OCI-LY1 (cell line): ENCODE results near the gene COA3.

ENCODE experiments used
- H2AFZ ChIP-seq: fragments of 200-600 bp; sonication (generic), shearing (Covaris generic); 2 replicates; pipeline ENCODE4 v1.6.0; 2014; ENCODE audit warnings: antibody characterized with exemption, mild to moderate bottlenecking, low read length
- H3F3A ChIP-seq: fragments of 200-600 bp; sonication (generic), shearing (Covaris generic); 2 replicates; pipeline ENCODE4 v1.6.0; 2014; ENCODE audit warnings: mild to moderate bottlenecking, antibody characterized with exemption, low read length, moderate library complexity; ENCODE audit not compliant: insufficient read depth
- H3K27ac ChIP-seq: fragments of 200-600 bp; sonication (generic); 2 replicates; pipeline ENCODE4 v1.5.1; 2014; ENCODE audit warnings: low read length, mixed run types, mild to moderate bottlenecking, low read depth; ENCODE audit not compliant: poor library complexity, severe bottlenecking
- H3K27me3 ChIP-seq: fragments of 200-600 bp; sonication (generic); 2 replicates; pipeline ENCODE4 v1.6.0; 2014; ENCODE audit warnings: antibody characterized with exemption, mild to moderate bottlenecking, low read length, moderate library complexity; ENCODE audit not compliant: insufficient read depth
- H3K36me3 ChIP-seq: fragments of 200-600 bp; sonication (generic); 2 replicates; pipeline ENCODE4 v1.6.1; 2014; ENCODE audit warnings: mild to moderate bottlenecking, antibody characterized with exemption, low read length, moderate library complexity, mixed read lengths; ENCODE audit not compliant: insufficient read depth
- H3K4me1 ChIP-seq: fragments of 200-600 bp; sonication (generic); 2 replicates; pipeline ENCODE4 v1.5.1; 2014; ENCODE audit warnings: mild to moderate bottlenecking, low read length, moderate library complexity; ENCODE audit not compliant: insufficient read depth, severe bottlenecking
- H3K4me2 ChIP-seq: fragments of 200-600 bp; sonication (generic), shearing (Covaris generic); 2 replicates; pipeline ENCODE4 v1.6.1; 2014; ENCODE audit warnings: low read length
- H3K4me3 ChIP-seq: fragments of 200-600 bp; sonication (generic); 2 replicates; pipeline ENCODE4 v1.5.1; 2014; ENCODE audit warnings: low read length, low read depth, mild to moderate bottlenecking, mixed read lengths; ENCODE audit not compliant: poor library complexity, severe bottlenecking
- H3K79me2 ChIP-seq: fragments of 200-600 bp; shearing (Covaris generic); 2 replicates; pipeline ENCODE4 v1.6.1; 2016; ENCODE audit warnings: mixed run types, low read length, mixed read lengths; ENCODE audit not compliant: insufficient read depth
- H3K9ac ChIP-seq: fragments of 200-600 bp; sonication (generic), shearing (Covaris generic); 2 replicates; pipeline ENCODE4 v1.6.1; 2014; ENCODE audit warnings: mild to moderate bottlenecking, low read length, mixed read lengths
- H3K9me2 ChIP-seq: fragments of 200-600 bp; sonication (generic), shearing (Covaris generic); 2 replicates; pipeline ENCODE4 v1.6.1; 2014; ENCODE audit warnings: low read depth, mild to moderate bottlenecking, low read length, mixed read lengths
- H3K9me3 ChIP-seq: fragments of 200-600 bp; shearing (Covaris generic); 2 replicates; pipeline ENCODE4 v1.6.1; 2014; ENCODE audit warnings: low read length, mixed read lengths
- H4K20me1 ChIP-seq: fragments of 200-600 bp; sonication (generic), shearing (Covaris generic); 2 replicates; pipeline ENCODE4 v1.6.0; 2016; ENCODE audit warnings: mild to moderate bottlenecking, low read length; ENCODE audit not compliant: insufficient read depth
- CTCF ChIP-seq: fragments of 200-600 bp; sonication (generic), shearing (Covaris generic); IDR thresholded peaks from 2 replicates; pipeline ENCODE4 v1.5.1; 2017; ENCODE audit warnings: mild to moderate bottlenecking, antibody characterized with exemption, low read length, moderate library complexity, mixed read lengths
- EZH2 ChIP-seq: fragments of 200-600 bp; sonication (generic), shearing (Covaris generic); IDR thresholded peaks from 2 replicates; pipeline ENCODE4 v1.8.0; 2017; ENCODE audit warnings: borderline replicate concordance, mixed run types, mild to moderate bottlenecking, antibody characterized with exemption, low read length, moderate library complexity, mixed read lengths

Gene COA3

DNA sequence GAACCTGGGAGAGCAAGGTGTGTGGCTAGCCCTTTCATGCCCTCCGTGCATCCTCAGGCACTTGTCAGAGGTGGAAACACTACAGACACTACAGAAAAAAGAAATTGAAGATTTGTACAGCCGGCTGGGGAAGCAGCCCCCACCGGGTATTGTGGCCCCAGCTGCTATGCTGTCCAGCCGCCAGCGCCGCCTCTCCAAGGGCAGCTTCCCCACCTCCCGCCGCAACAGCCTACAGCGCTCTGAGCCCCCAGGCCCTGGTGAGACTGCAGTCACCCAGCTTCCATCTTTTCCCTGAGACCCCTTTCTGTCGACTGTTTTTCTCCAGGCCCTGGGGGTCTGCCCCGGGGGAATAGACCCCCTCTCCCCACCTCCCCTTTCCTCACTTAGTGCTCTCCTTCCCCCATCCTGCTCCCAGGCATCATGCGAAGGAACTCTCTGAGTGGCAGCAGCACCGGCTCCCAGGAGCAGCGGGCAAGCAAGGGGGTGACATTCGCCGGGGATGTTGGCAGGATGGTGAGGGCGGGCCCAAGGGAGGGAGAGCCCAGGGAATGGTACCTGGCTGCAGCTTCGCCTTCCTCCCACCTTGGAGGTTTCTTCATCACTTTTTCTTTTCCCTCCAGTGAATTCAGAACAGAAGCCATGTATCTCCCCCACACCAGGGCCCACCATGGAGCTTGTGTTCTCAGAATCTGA is 2.3 kb downstream of the COA3 start:
- no peaks in the 10 kb centered on the region for H3F3A ChIP-seq
- peaks cover 15% of the 10 kb centered on the region for H3K4me1 ChIP-seq
- no peaks in the 10 kb centered on the region for H3K79me2 ChIP-seq
- H3K9me2 ChIP-seq: no peaks in the 10 kb centered on the region
- no peak overlapping the region for H3K4me3 ChIP-seq
- H4K20me1 ChIP-seq: no peaks in the 10 kb centered on the region
- H3K36me3 ChIP-seq: no peaks in the 10 kb centered on the region
- no peaks in the 10 kb centered on the region for H3K27me3 ChIP-seq
- H2AFZ ChIP-seq: no peak overlapping the region
- H3K9ac ChIP-seq: no peak overlapping the region
- TF ChIP-seq CTCF (no peak), EZH2 (no peak)
- H3K4me2 ChIP-seq: no peak overlapping the region
- H3K9me3 ChIP-seq: no peaks in the 10 kb centered on the region
- H3K27ac ChIP-seq: no peak overlapping the region

DNA sequence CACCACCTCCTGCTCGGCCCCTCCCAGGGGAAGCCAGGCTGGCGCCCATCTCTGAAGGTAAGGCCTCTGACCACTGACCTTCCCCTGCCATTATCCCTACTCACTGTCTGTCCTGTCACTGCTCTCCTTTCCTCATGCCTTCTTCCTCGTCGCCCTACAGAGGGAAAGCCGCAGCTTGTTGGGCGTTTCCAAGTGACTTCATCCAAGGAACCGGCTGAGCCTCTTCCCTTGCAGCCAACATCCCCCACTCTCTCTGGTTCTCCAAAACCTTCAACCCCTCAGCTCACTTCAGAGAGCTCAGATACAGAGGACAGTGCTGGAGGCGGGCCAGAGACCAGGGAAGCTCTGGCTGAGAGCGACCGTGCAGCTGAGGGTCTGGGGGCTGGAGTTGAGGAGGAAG is 3.0 kb downstream of the COA3 start:
- no peaks in the 10 kb centered on the region for H3K9me3 ChIP-seq
- no peaks in the 10 kb centered on the region for H3K27me3 ChIP-seq
- H3K4me2 ChIP-seq: no peak overlapping the region
- H3F3A ChIP-seq: no peaks in the 10 kb centered on the region
- no peak for TF ChIP-seq EZH2
- TF ChIP-seq CTCF: no peak
- no peak overlapping the region for H3K9ac ChIP-seq
- H3K4me1 ChIP-seq: peaks cover 15% of the 10 kb centered on the region
- no peaks in the 10 kb centered on the region for H3K79me2 ChIP-seq
- H4K20me1 ChIP-seq: no peaks in the 10 kb centered on the region
- H3K27ac ChIP-seq: no peak overlapping the region
- H3K4me3 ChIP-seq: no peak overlapping the region
- H2AFZ ChIP-seq: no peak overlapping the region
- no peaks in the 10 kb centered on the region for H3K36me3 ChIP-seq
- no peaks in the 10 kb centered on the region for H3K9me2 ChIP-seq

GRCh38 chr17:42795061-42795460 is 3.4 kb downstream of the COA3 start:
- Histone ChIP-seq H3K79me2 (no peaks in the 10 kb centered on the region), H3F3A (no peaks in the 10 kb centered on the region), H3K4me3 (no peak overlapping the region), H3K36me3 (no peaks in the 10 kb centered on the region), H3K4me2 (no peak overlapping the region), H4K20me1 (no peaks in the 10 kb centered on the region), H3K27me3 (no peaks in the 10 kb centered on the region), H2AFZ (no peak overlapping the region), H3K9ac (no peak overlapping the region), H3K9me3 (no peaks in the 10 kb centered on the region), H3K4me1 (peaks cover 15% of the 10 kb centered on the region), H3K9me2 (no peaks in the 10 kb centered on the region), H3K27ac (no peak overlapping the region)
- TF ChIP-seq CTCF: no peak
- no peak for TF ChIP-seq EZH2
